Activated T-cell treated with anti-CD3 and anti-CD28 coated beads for 24 hours (primary cell): ENCODE data around the gene RALY.

Source experiments
- DNase-seq: peaks from one replicate; pipeline ENCODE4 v3.0.0-alpha.2; 2020; ENCODE audit warnings: low read depth

The RALY gene

DNA sequence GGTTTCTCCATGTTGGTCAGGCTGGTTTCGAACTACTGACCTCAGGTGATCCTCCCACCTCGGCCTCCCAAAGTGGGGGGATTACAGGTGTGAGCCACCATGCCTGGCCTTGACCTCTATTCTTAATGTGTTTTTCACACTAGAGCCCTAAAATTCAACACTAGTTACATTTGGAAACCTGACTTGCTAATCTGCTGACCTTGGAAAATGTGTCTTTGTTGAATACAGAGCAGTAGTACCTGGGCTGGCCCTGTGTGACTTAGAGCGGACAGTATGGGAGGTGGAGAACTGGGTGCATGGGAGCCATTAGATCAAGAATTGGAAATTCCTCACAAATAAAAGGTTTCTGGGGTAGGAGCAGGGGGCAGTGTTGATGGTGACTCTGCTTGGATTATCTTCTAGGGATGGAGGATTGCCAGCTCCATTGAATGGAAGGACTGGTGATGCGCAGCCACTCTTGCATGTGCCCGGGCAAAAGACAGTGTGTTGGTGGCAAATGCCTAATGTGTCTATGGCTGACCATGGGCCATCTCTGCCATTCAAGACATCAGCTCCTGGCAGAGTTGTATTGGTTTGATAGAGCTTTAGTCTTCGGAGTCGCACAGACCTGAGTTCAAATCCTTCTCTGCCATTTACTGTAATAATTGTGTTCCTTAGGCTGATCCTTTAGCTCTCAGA is 53.4 kb downstream of the RALY start:
- DNase-seq: no peak

DNA sequence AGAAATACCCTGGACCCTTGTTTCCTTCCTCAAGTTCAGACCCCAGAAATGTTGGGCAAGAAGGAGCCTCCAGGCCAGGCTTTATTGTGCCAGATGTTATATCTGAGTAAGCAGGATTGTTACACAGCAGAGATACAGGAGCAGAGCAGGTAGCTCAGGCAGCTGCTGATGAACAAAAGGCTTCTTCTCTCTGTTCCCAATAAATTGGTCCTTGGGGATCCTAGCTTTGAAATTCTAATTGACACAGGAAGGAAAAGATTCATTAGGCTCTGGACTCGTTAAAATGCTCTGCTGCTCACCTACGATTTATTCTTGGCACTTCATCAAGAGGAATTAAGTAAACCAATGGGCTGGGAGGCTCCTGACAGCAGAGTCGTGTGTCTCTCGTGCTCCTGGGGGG is 54.2 kb downstream of the RALY start:
- no peak for DNase-seq

DNA sequence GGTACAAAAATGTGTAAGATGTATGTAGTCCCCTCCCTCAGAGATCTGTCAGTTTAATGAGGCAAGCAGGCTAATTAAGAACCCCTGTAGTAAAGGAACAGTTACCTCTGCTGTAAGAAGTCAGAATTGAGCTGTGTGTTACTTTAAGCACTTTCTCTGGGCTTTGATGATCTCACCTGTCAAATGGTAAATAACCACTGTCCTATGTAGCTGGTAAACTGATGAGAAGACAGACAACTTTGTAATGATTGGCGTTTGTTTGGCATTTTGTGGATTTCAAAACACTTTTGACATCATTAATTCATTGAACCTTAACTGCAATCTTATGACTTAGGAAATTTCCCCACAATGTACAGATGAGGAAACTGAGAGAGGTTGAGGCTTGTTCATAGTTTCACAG is 55.7 kb downstream of the RALY start:
- DNase-seq: no peak

DNA sequence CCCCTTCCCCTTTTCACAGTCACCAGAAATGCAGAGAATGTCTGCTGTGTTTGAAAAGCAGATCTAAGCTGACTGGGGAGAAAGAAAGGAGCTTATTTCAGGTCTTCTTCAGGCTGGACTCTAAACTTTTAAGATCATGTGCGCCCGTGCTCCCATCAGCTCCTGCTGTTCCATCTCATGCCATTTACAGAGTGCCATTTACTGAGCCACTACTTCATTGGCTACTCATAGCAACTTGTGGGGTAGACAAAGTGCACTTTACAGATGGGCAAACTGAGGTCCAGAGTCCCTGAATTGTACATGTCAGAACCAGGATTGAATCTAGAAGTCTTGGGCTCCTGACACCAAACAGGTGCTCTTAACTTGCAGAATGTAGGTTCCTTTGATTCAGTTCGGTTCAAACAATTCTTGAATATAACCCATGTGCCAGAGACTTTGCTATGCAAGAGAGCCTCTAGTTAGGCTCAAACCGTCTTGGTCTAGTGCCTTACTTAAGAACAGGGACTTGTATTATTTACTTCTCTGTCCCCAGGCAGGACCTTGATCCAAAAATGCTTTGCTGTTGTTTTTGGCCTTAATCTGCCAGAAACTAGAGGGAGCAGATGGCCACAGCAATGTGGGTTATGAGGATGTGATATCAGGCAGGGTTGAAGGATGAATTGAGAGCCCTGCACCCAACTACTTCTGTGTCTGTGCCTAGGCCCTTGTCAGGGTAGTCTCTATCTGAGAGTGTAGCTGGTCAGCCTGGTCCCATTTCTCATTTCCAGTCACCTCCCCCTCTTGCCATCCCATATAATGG is 56.4 kb downstream of the RALY start:
- no peak for DNase-seq

DNA sequence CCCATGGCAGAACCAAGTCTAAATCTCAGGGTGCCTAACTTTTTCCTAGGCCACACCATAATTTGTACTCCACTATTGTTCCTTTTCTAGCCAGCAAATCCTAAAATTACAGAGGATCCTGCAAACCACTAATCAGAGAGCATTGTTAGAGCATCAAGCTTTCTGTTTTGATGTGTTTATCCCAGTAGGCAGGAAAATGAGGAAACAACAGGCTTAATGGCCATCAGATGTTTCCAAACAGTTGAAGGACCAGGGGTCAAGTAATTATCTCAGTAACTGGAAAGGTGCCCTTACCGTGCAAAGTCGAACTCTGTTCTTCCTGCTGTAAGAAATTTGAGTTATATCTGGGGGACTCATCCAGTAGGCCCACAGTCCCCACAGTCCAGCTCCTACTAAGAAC is 58.7 kb downstream of the RALY start:
- no peak for DNase-seq

DNA sequence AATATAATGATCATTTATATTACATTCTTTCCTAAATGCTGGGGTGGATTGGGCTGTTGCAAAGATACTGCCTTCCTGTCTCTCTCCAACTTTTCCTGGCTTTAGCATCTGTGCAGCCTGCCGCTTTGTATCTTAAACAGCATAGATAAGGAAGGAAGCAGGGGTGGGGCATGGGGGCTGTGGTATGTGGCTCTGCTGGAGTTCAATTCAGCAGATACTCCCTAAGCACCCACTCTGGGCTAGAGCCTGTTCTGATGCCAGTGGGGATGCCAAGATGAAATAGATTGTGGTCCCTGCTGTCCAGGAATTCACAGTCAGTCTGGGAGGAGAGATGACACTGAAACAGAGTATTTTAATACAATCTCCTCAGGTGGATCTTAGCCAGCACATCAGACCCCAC is 61.6 kb downstream of the RALY start:
- DNase-seq: no peak

DNA sequence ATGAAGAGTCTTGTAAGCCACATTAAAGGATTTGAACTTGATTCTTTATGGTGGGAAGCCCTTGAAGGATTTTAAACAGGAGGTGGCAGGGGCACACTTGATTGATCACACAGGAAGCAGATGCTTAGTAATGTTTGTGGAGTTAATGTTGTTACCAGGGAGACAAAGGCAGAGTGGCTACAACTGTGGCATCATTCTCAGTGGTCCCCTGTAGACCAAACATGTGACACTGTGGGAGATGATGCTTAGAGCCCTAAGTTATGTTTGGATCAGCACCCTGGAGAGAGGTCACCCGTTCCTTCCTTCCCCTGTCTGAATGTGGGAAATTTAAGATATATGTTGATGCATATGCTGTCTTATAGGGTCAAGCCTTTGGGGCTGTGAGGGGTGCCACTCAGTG is 65.1 kb downstream of the RALY start:
- no peak for DNase-seq

DNA sequence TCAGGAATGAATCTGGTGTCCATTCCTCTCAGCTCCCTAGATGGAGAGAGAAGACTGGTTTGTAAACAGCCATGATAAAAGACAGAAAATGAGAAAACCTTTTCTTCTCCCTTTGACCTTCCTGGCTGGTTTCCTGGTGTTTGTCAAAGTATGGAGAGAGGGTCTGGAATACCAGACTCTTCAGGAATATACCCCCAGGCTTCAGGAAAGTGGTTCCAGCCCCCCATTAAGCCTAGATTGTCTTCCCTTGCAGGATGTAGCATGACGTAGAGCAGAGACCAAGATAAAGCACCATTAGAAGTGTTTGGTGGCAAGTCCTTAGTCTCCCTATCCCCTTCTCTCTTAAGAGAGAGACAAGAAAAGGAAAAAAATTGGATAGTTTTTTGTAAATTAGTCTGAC is 67.3 kb downstream of the RALY start:
- DNase-seq: no peak

DNA sequence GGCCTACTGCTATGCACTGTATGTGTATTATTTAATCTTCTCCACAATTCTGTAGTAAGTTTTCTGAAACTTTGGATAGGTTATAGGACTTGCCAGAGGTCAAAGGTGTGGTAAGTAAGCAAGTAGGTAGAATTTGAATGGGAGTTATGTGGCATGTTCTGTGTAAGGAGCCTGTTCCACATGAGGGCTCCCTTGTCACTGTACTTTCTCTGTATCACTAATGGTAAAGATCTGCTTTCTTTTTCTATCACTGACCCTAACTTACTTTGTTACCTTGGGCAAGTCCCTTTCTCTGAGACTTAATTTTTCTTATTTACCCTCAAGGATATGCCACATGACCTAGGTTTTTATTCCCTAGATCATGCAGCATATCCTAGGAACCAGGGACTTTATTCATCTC is 68.0 kb downstream of the RALY start:
- no peak for DNase-seq

DNA sequence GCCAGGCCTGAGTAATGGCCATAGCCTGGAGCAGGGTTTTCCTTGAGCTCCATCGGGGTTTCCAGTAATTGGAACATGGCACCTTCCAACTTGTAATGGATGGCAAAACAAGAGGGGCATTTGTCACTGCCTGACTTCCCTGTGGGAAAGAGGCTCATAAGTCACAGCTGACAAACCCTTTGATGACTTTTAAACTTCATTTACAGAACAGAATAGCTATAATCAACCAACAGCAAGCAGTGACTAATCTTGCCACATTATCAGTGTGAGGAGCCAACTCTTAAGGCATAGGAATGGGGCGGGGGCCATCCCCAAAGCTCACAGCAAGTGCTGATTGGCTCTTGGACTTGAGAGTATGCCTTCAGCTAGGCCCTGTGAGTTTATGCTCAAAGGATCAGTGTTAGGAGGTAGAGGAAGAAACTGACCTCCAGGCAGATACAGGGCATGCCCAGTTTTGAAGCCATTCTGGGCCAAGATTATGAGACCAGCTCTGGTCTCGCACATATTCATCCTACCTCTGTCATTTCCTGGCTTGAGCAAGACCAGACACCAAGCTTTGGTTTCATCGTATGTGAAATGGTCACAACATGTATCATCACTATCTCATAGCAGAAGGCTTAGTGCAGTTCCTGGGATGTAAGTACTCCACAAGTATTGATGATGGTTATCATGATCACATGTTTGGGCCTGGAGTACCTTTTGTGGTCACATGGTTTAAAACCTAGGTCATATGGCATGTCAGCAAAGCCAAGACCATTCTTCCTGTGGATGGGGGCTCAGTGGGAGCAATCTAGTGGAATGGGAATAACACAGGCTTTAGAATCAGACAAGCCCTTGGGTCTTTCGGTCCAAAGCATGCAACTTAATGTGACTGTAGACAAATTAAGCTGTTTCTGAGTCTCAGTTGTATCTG is 69.1 kb downstream of the RALY start:
- DNase-seq: no peak

DNA sequence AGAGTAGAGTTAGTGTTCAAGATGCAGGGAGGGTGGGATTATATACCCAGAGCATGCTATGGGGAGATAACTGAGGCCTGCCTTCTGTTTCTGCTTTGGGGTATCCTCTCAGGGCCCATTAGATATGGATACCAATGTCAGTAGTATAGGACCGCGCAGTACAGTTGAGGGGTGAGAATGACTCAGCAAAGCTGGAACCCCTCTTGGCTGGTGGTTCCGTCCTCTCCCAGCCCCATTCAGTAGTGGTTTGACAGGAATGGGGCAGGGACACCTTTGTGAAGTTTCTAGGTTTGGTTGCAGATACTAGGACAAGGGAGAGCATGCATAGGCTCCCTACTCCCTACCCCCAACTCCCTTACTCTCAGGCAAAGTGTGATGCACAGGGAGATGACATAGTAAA is 70.6 kb downstream of the RALY start:
- no peak for DNase-seq

DNA sequence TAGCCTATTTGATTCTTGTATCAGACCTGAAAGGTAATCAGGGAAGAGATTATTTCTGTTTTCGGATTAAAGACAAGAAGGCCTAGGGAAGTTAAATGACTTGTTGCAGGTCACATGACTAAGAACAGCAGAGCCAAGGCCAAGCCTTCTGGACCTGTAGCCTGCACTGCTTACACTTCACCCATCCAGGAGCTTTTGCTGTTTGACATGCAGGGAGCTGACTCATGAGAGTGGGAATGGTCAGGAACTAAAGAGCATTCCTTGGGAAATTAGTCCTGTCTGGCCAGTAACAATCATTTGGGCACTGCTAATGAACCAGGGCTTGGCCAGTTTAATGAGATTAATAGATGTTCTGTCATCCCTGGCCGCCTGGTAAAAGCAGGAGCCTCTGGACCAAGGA is 71.5 kb downstream of the RALY start:
- no peak for DNase-seq

DNA sequence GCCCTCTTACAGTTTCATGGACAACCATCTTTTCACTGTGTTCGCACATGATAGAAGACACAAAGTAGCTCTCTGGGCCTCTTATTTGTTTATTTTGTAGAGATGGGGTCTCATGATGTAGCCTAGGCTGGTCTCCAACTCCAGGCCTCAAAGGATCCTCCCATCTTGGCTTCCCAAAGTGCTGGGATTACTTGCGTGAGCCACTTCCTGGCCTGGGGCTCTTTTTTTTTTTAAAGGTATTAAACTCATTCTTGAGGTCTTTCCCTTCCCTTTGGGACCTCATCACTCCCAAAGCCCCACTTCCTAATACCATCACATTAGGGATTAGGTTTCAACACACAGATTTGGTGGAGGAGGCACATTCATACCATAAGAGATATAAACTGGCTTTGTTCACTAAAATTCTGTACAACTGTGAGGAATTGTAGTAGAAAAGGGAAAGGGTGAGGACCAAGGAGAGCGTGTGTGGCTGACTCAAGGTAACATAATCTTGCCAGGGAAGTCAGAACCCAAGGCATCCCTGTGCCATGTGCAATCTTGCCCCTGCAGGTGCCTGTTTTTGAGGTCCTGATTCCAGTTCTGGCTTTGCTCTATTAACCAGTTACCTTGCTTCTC is 72.9 kb downstream of the RALY start:
- no peak for DNase-seq

DNA sequence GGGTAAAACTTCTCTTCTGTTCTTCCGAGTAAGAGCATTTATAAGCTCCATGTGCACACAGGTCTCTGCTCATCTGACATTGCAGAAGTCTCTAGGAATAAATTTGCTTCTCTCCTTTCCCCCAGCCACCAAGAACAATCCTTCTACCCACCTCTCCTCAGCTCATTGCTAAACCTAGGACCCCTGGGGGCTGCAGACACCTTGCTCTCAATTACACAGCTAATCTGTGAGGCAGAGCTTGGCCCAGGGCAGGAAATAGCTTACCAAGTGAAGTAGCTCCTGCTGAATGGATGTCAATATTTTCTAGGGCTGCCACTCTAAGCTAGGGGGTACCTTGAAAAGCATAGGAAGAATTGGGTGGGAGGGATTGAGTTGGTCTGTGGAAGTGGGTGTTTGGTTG is 74.3 kb downstream of the RALY start:
- DNase-seq: no peak

DNA sequence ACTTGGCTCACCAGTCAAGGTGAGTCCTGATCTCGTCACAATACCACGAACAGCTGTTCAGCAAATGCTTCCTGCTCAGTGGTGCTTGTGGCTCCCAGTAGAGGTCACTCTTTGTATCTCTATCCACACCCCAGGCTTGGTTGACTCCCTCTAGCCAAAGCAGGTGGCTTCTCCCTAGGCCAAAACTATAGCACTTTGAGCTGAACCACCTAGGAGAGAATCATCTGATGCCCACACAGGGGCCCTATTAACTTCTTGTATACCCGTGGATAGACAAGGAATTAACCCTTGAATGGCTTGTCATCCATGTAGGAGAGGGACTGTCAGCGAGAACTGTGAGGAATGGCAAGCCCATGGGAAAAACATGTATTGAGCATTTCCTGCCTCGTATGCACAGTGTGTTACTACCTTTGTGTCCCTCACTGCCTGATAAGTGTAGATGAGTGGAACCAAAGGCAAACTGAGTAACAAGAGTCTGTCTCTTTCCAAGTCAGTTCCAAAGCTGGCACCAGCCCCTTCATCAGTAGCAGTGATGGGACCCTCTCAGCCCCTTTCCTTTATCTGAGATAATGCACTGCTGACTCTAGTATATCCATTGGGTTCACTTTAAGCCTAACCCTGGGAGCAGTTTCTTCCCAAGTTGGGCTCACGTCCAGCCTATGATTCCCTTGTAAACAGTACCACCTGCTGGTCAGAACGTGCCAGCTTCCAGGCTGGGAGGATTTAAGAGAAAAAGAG is 75.8 kb downstream of the RALY start:
- peak; percentile 37 for DNase-seq

DNA sequence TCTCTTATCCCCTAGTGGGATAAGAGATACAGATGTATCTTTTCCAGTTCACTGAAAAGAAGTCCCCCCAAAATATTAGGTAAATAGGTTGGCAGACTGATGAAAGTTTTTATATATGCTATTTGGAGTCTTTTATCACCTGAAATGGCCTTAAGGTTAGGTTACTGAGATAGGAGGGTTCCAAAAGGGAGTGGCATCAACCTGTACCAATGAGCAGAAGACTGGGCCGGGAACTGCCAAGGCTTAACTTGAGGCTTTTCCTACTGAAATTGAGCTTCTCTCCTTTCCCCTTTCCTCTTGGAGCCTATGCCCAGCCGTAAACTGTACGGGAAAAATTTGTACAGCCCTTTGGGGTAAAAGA is 76.3 kb downstream of the RALY start:
- DNase-seq: no peak

DNA sequence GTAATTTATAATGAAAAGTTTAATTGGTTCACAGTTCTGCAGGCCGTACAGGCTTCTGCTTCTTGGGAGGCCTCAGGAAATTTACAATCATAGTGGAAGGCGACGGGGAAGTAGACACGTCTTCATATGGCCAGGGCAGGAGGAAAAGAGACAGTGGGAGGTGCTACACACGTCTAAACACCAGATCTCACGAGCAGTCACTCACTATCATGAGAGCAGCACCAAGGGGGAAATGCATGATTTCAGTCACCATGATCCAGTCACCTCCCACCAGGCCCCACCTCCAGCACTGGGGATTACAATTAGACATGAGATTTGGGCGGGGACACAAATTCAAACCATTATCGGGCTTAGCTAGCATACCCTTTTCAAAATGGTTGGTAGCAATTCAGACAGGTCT is 77.1 kb downstream of the RALY start:
- DNase-seq: no peak

DNA sequence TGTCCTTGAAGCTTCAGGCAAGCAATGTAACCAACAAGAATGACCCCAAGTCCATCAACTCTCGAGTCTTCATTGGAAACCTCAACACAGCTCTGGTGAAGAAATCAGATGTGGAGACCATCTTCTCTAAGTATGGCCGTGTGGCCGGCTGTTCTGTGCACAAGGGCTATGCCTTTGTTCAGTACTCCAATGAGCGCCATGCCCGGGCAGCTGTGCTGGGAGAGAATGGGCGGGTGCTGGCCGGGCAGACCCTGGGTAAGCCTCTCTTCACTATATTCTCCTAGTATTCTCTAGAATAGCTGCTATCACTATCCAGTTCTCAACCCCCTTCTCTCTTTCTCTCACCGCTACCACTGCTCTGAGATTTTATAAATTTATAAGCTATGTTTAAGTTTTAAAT is 78.4 kb downstream of the RALY start:
- DNase-seq: no peak

DNA sequence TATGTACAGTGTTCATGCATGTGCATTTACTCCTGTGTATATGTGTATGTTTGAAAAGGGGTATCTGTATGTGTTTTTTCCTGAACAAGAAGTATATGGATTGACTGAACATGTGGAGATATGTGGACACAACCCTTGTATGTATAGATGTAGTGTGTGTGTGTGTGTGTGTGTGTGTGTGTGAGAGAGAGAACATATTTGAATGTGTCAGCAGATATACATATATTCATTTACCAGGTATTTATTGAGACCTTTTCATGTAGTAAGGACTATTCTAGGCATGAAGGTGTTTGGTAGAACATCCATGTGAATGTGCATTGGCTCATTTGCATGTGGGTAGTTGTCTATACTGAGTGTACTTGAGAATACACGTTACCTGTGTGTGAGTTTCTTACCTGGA is 79.1 kb downstream of the RALY start:
- no peak for DNase-seq

DNA sequence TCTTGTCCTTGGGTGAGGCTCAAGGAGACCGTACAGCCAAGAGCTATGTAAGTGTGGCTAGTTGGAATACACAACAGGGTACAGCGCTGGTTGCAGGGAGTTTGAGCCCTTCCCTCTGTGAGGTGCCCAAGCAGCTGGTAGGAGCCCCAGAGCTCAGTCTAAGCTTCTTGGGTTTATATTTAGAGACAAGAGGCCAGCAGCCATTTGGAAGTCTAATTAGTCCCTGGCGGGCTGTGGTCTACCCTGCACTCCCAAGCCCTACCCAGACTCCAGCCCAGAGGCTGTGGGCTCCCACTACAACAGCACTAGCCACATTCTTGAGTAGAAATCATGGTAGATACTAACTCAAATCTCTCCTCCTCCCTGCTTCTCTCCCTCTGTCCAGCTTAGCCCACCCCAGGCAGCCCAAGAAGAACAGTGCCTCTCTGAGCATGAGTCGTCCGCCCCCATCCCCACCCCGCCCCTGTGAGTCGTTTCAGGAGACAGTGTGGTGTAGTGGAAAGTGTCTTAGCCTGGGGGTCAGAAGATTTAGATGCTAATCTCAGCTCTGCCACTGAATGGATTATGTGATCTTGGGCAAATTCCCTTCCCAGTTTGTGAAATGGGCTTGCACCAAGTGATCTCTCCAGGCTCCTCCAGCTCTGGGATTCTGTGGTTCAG is 80.5 kb downstream of the RALY start:
- DNase-seq: no peak

DNA sequence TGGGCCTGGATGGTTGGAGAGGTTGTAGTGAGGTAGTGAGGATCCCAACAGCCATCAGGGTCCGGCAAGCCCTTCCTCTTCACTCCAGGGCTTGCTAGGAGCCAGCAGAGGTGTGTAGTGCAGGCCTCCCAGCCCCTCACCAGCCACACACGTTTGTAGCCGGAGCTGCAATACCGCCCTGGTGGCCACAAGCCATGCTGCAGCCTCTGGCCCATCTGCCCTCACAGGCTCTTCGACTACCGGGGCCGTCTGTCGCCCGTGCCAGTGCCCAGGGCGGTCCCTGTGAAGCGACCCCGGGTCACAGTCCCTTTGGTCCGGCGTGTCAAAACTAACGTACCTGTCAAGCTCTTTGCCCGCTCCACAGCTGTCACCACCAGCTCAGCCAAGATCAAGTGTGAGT is 81.9 kb downstream of the RALY start:
- DNase-seq: no peak
